ENCODE data around the gene IKBKE.

Gene IKBKE

GRCh38 chr1:206496131-206496793 is 26.0 kb downstream of the IKBKE start:
- no peak for DNase-seq

- DNase-seq: no peak
Observed at GRCh38 chr1:206497363-206497762, 27.1 kb downstream of the IKBKE start.

DNA sequence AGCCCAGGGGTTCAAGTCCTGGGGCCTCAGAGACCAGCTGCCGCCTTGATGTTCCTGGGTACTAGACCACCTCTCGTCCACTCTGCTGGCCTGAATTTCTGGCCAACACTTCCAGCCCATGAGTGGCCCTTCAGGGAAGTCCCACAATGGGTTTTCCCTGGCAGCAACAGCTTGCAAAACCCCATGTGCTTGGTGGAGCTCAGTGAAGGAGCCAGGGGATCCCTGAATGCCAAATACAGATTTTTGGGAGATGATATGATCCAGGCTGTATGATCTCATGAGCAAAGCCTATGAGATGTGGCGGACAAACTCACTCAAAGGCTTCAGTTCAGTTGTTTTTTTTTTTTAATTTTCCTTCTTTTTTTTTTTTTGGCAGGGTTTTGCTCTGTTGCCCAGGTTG is 27.5 kb downstream of the IKBKE start:
- no peak for DNase-seq

GRCh38 chr1:206498685-206499084 is 28.4 kb downstream of the IKBKE start:
- no peak for DNase-seq

- DNase-seq: no peak
Observed at GRCh38 chr1:206500046-206500445, 29.8 kb downstream of the IKBKE start.

- no peak for DNase-seq
Observed at GRCh38 chr1:206501881-206502280, 31.6 kb downstream of the IKBKE start.

DNA sequence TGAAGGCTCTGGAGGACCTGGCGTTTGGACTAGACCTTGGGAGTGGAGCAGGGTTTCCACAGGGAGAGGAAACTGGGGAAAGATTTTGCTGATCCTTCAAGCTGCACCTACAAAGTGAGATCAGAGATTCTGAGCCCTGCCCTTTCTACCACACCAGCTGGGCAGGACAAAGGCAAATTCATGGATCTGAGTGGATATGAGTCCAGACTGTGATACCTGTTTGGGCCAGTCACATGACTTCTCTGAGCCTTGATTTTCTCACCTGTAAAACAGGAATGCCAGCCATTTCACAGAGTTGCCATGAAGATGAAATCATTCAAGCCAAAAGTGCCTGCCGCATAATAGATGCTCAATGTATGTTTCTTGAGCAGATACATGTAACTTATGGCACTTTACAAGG is 32.1 kb downstream of the IKBKE start:
- DNase-seq: no peak

DNA sequence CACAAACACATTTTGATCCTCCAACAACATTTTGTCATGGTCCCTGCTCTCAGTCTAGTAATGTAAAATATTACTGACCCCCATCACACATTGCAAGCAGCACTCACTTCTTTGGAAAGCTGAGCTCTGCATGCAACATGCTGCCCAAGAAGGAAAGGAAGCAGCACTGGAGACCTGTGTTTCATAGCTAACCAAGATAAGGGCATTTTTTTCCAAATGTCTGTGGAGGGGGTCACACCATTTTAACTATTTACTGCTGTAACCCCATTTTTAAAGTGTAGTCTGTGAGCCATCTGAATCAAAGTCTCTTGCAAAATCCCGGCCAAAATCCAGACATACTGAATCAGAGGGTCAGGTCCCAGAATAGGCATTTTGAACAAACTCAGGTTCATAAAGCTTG is 32.5 kb downstream of the IKBKE start:
- DNase-seq: no peak

- DNase-seq: peak; percentile 94
Observed at GRCh38 chr1:206503591-206504362, 33.5 kb downstream of the IKBKE start.

GRCh38 chr1:206504363-206504713 is 34.1 kb downstream of the IKBKE start:
- DNase-seq: no peak

- peak; percentile 34 for DNase-seq
Observed at GRCh38 chr1:206505702-206506355, 35.6 kb downstream of the IKBKE start.

- DNase-seq: no peak
Observed at GRCh38 chr1:206506405-206507283, 36.4 kb downstream of the IKBKE start.

GRCh38 chr1:206507284-206508129 is 37.2 kb downstream of the IKBKE start, which contains the start of gene RASSF5:
TSS of gene RASSF5 (plus strand) at chr1:206507531. CDS start at chr1:206507603, 72 bp downstream.
- peak; percentile 64 for DNase-seq

DNA sequence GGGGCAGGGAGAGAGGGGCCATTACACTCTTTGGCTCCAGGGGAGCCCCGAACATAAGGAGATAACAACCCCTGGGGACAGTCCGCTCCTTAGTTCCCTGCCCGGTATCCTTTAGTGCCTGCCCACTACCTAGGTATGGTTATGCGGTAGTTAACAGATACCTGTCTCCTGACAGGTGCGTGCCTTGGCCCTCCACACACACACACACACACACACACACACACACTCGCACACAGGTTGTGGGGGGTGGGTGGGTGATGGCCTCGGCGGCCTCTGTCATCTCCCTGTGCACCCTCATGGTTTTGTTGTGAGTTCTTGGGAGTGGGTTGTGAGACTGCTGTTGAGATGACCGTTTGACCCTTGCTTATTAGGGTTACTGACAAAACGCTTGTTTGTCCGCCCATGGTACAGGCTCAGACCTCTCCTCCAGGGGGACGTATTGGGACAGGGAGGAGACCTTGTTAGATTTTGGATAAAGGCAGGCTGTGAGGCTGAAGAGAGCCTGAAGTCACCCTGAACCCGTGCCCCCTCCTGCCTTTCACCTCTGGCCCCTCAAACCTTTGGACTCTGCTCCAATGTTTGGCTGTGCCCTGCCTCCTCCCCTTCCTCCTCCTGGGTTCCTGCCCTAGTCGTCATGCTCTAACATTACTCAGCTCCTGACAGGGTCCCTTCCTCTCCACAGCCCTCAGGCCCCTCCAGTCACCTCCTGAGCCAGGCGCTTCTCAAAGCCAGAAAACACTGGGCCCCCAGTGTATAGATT is 38.0 kb downstream of the IKBKE start:
- no peak for DNase-seq

DNA sequence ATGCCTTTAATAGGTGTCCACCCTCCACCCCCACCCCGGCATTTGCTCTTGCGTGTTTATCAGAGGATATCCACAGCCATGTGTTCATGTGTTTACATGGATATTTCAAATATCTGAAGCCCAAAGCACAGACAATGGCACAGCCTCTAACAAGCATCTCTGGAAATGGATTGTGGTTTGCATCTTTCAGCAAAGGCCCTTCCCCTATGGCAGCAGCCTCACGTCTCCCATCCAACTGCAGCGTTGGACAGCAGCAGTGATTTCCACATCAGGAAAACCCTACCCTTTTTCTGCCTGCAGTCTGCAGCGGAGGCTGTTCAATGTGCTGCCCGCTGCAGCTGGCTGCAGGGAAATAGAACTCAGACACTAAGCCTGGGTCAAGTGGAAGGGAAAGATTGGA is 38.7 kb downstream of the IKBKE start:
- DNase-seq: peak; percentile 73

DNA sequence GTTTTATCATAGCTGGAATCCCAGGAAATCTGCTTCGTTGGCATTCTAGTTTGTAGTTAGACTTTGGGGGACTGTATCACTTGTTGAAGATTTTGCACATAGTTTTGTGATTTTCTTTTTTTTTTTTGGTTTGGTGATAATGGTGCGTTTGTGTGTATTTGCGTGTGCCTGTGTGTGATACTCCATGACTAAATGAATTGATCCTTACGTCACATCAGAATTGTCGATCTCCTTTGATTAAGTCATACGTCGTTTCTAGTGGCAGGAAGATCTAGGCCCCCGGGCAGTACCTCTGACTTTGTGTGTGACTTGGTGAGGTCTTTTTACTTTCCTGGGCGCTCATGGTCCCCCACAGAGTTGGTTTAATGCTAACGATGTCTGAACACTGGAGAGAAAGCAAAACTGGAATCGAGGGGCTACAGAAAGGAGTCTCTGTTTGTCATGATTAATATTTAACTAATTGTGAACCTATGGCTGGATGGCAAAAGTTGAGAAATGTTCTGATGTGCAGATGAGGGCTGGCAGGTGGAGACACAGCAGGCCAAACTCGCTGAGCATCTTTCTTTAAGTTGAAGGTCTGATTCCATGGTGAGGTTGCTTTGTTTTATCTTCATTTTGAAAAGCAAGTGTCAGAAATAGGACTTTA is 39.5 kb downstream of the IKBKE start:
- no peak for DNase-seq

- DNase-seq: no peak
Observed at GRCh38 chr1:206510371-206510770, 40.1 kb downstream of the IKBKE start.

- no peak for DNase-seq
Observed at GRCh38 chr1:206511362-206512057, 41.2 kb downstream of the IKBKE start.

DNA sequence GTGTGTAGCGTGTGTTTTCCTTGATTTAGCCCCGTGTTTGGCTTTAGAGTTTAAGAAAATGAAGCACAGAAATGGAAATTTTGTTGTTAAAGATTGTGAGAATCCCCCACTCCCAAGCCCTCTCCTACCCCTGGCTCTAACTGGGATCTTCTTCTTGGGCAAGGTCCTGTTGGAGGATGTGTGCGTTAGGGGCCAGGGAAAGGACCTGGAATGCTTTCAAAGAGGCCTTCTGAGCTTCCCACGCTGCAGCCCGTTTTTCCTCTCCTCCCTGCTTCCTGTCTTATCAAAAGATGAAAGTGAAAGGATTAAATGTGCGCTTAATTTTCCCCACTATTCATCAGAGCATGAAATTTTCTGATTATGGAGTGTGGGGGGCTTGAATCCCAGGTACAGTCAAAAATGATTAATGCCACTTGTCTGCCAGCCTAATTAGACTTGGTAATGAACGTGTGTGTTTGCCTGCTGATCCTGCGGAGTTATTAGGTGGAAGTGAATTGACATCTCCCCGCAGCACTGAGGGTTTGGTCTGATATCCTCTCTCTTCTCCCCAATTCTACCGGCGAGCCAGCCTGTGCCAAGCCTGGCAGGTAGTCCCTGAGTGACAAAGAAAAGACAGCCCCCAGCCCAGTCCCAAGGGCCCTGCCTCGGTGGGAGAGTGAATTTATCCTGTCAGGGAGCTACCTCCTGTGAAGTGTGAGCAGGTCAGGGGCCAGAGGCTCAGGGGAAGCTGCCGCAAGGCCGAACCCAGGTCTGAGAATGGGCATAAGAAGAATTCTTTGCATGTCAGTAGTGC is 42.0 kb downstream of the IKBKE start:
- DNase-seq: no peak
